Measurements from ENCODE around the gene CENPX.

DNA sequence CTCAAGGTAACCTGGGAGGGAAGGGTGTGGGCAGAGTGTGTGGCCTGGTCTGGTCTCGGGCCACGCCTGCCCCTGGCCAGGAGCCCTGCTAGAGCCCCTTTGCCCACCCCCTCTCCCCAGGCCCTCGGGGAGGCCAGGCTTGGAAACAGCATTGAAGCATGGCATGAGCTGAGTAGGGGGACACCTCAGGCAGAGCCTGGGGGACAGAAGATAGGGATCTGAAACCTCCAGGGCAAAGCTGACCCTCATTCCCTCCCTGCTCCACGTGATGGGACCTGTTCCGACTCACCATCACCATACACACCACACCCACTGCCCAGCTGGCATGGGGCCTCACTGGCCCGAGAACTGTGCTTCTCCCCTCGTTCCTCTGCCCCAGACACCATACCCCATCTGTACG lies 26.4 kb upstream of the CENPX start:
- no peak for TF ChIP-seq SUZ12 (IDR thresholded peaks at IDR 0.05)
- TF ChIP-seq ZNF384 (IDR thresholded peaks at IDR 0.05) = no peak
- no peak for TF ChIP-seq FOXM1 (IDR thresholded peaks at IDR 0.05; ENCODE audit: borderline replicate concordance)
- TF ChIP-seq FOXK2 (IDR thresholded peaks at IDR 0.05) = no peak
